ENCODE results near the gene C6orf89. TPM values are rescaled to one million over a fixed set of nuclear protein-coding genes. Genes with fewer than 3 reads are reported as not detected.

Gene C6orf89
- total RNA-seq, 1 experiment from 2014 or later, result 11.8 TPM

- WGBS (ENCODE audit: extremely low coverage, insufficient read length, low lambda C conversion rate), result no CpG with 5 or more reads among the region's 4 CpGs
- no peak for DNase-seq
- H2BK5ac ChIP-seq (ENCODE audit: insufficient read length, low read length), result no peak overlapping the region
- no peak overlapping the region for H4K5ac ChIP-seq (ENCODE audit: insufficient read length, low read depth, low read length)
- H3K79me1 ChIP-seq (ENCODE audit: insufficient read depth, low read depth, low read length, poor library complexity, severe bottlenecking), result no peaks in the 10 kb centered on the region
- no peak overlapping the region for H4K91ac ChIP-seq (ENCODE audit: insufficient read length, low read depth, low read length)
- H2AK5ac ChIP-seq (ENCODE audit: insufficient read length, low read length), result no peak overlapping the region
- H3K23me2 ChIP-seq (ENCODE audit: insufficient read length, low read depth, low read length, poor library complexity, severe bottlenecking), result no peaks in the 10 kb centered on the region
- H3K4ac ChIP-seq (ENCODE audit: low read depth, low read length), result no peak overlapping the region
- H3T11ph ChIP-seq (ENCODE audit: low read length), result no peak overlapping the region
- no peak overlapping the region for H3K27ac ChIP-seq (ENCODE audit: insufficient read length, low read depth, low read length)
- H3K14ac ChIP-seq (ENCODE audit: insufficient read depth, low read length), result no peak overlapping the region
- no peaks in the 10 kb centered on the region for H3K27me3 Mint-ChIP-seq (ENCODE audit: low read depth)
- H4K20me1 ChIP-seq (ENCODE audit: control insufficient read depth, insufficient read depth, insufficient read length), result no peaks in the 10 kb centered on the region
- peaks cover 0 to 3% of the 10 kb centered on the region in 2 experiments; a peak in 1 of 4 replicates for H3K4me1 Mint-ChIP-seq
- no peak overlapping the region for H3K4me2 ChIP-seq (ENCODE audit: insufficient read depth, insufficient read length, low read length)
- H3K36me3 Mint-ChIP-seq (ENCODE audit: insufficient read depth in 1 of 3, low read depth in 3 of 3), result peaks cover 0 to 2% (median 0%) of the 10 kb centered on the region in 3 experiments; a peak in 1 of 7 replicates
- no peak overlapping the region for H2BK20ac ChIP-seq (ENCODE audit: low read depth, low read length, poor library complexity, severe bottlenecking)
- no peak overlapping the region for H3K9ac ChIP-seq (ENCODE audit: extremely low read depth, insufficient read length, low read length)
- no peak overlapping the region for H3K56ac ChIP-seq (ENCODE audit: insufficient read length, low read depth, low read length)
- peak overlapping the region in 1 of 3 experiments; percentile 73; a peak in 1 of 7 replicates for H3K27ac Mint-ChIP-seq
- H3K9me3 ChIP-seq (ENCODE audit: control insufficient read depth, low read depth, low read length), result no peaks in the 10 kb centered on the region
- no peak for TF ChIP-seq CTCF (conservative IDR thresholded peaks at IDR 0.05)
- no peak overlapping the region for H2BK120ac ChIP-seq (ENCODE audit: low read depth, low read length, poor library complexity, severe bottlenecking)
- H3K18ac ChIP-seq (ENCODE audit: insufficient read length, low read depth, low read length), result no peak overlapping the region
- H3K4me1 ChIP-seq (ENCODE audit: insufficient read depth, low read length), result no peaks in the 10 kb centered on the region
- no peak overlapping the region for H2BK12ac ChIP-seq (ENCODE audit: insufficient read length, low read depth, low read length)
- H2BK15ac ChIP-seq (ENCODE audit: low read depth, low read length), result no peak overlapping the region
- H3K27me3 ChIP-seq (ENCODE audit: insufficient read depth, low read length), result no peaks in the 10 kb centered on the region
- no peak overlapping the region for H4K8ac ChIP-seq (replicated peaks; ENCODE audit: insufficient read length, low read depth, low read length)
- H2AFZ ChIP-seq (ENCODE audit: low read length), result no peak overlapping the region
- no peak overlapping the region for H3K23ac ChIP-seq (ENCODE audit: insufficient read length, low read depth, low read length)
- no peak overlapping the region for H3K4me3 Mint-ChIP-seq
- no peaks in the 10 kb centered on the region for H3K79me2 ChIP-seq (ENCODE audit: insufficient read depth, low read length)
- H3K9me3 Mint-ChIP-seq, result no peaks in the 10 kb centered on the region
These were observed 34.3 kb downstream of the C6orf89 start for GRCh38 chr6:36920049-36920448.

Data from H9 (cell line).